Measurements from ENCODE around the gene GADL1.

- TF ChIP-seq CTCF (conservative IDR thresholded peaks at IDR 0.05), result no peak
- no peak for TF ChIP-seq EZH2 (IDR thresholded peaks at IDR 0.05; ENCODE audit: low read depth)
These were observed 212.7 kb downstream of the GADL1 start for GRCh38 chr3:30681649-30682211.

Data from PC-9 (cell line).